ENCODE results near the gene RREB1. TPM values are rescaled to one million over a fixed set of nuclear protein-coding genes. Genes with fewer than 3 reads are reported as not detected.

The RREB1 gene
- total RNA-seq, 1 experiment from 2014 or later, result 51.1 TPM

DNA sequence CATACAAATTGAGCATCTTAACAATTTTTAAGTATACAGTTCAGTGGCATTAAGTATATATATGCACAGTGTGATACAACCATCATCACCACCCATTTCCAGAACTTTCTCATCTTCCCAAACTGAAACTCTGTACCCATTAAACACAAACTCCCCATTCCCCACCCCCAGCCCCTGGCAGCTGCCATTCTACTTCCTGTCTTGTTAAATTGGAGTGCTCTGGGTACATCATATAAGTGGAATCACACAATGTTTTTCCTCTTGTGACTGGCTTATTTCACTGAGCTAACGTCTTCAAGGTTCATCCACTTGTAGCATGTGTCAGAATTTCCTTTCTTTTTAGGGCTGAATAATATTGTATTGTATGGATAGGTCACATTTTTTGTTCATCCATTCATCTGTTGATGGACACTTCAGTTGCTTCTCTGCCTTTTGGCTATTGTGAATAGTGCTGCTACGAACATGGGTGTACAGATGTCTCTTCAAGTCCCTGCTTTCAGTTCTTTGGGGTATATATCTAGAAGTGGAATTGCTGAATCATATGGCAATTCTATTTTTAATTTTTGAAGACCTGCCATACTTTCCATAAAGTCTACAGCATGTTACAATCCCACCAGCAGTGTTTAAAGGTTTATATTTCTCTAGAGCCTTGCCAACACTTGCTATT is 19.6 kb upstream of the RREB1 start:
- DNase-seq, result no peak
- no peaks in the 10 kb centered on the region for H3K27me3 ChIP-seq (replicated peaks; ENCODE audit: control insufficient read depth, insufficient read depth, low read length)
- H3K4me3 ChIP-seq (ENCODE audit: low read depth, low read length), result no peak overlapping the region
- H3K36me3 Mint-ChIP-seq (ENCODE audit: insufficient read depth, unreplicated experiment), result no peaks in the 10 kb centered on the region
- BruUV-seq (replicated peaks), result no TSS peak
- no peaks in the 10 kb centered on the region for H3K9me3 ChIP-seq
- no peak overlapping the region for H3K4me3 Mint-ChIP-seq (ENCODE audit: unreplicated experiment)
- no peaks in the 10 kb centered on the region for H3K27me3 Mint-ChIP-seq (ENCODE audit: insufficient read depth, unreplicated experiment)
- H3K9me3 Mint-ChIP-seq (ENCODE audit: unreplicated experiment), result no peaks in the 10 kb centered on the region
- intact Hi-C loops (cut with micrococcal nuclease; ENCODE audit: unreplicated experiment), result no loop called here
- ChIA-PET CTCF (no interaction called here), POLR2A (no interaction called here)
- H3K4me1 Mint-ChIP-seq (ENCODE audit: low read depth, unreplicated experiment), result peaks cover 7% of the 10 kb centered on the region
- H3K4me1 ChIP-seq, result peaks cover 16% of the 10 kb centered on the region
- H3K36me3 ChIP-seq (ENCODE audit: control insufficient read depth, insufficient read depth, low read length), result no peaks in the 10 kb centered on the region
- no peak overlapping the region for H3K27ac Mint-ChIP-seq (ENCODE audit: unreplicated experiment)
- TF ChIP-seq, protein P1, sequence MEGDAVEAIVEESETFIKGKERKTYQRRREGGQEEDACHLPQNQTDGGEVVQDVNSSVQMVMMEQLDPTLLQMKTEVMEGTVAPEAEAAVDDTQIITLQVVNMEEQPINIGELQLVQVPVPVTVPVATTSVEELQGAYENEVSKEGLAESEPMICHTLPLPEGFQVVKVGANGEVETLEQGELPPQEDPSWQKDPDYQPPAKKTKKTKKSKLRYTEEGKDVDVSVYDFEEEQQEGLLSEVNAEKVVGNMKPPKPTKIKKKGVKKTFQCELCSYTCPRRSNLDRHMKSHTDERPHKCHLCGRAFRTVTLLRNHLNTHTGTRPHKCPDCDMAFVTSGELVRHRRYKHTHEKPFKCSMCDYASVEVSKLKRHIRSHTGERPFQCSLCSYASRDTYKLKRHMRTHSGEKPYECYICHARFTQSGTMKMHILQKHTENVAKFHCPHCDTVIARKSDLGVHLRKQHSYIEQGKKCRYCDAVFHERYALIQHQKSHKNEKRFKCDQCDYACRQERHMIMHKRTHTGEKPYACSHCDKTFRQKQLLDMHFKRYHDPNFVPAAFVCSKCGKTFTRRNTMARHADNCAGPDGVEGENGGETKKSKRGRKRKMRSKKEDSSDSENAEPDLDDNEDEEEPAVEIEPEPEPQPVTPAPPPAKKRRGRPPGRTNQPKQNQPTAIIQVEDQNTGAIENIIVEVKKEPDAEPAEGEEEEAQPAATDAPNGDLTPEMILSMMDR (IDR thresholded peaks at IDR 0.05; ENCODE audit: insufficient read depth in 1 of 2, low read depth in 1 of 2, low read length in 1 of 2, severe bottlenecking in 1 of 2, unreplicated experiment in 1 of 2), result no peak

DNA sequence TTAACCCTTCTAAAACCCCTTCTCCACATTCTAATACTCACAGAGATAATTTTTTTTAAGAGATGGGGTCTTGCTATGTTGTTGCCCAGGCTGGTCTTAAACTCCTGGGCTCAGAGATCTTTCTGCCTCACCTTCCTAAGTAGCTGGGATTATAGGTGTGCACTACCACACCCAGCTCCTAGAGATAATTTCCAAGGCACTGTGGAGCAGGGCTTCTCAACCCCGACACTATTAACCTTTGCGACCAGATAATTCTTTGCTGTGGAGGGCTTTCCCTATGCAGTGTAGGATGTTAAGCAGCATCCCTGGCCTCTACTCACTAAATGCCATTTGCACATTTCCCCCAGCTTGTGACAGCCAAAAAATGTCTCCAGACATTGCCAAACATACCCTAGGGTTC is 8.8 kb upstream of the RREB1 start:
- H3K4me1 Mint-ChIP-seq (ENCODE audit: low read depth, unreplicated experiment), result peaks cover 11% of the 10 kb centered on the region
- no peak for DNase-seq
- H3K4me1 ChIP-seq, result no peaks in the 10 kb centered on the region
- no peak overlapping the region for H3K4me3 Mint-ChIP-seq (ENCODE audit: unreplicated experiment)
- H3K27me3 ChIP-seq (replicated peaks; ENCODE audit: control insufficient read depth, insufficient read depth, low read length), result no peaks in the 10 kb centered on the region
- H3K36me3 Mint-ChIP-seq (ENCODE audit: insufficient read depth, unreplicated experiment), result no peaks in the 10 kb centered on the region
- no peaks in the 10 kb centered on the region for H3K36me3 ChIP-seq (ENCODE audit: control insufficient read depth, insufficient read depth, low read length)
- TF ChIP-seq, protein P1 (IDR thresholded peaks at IDR 0.05; ENCODE audit: insufficient read depth in 1 of 2, low read depth in 1 of 2, low read length in 1 of 2, severe bottlenecking in 1 of 2, unreplicated experiment in 1 of 2), result no peak
- BruUV-seq (replicated peaks), result no TSS peak
- H3K27ac Mint-ChIP-seq (ENCODE audit: unreplicated experiment), result peak overlapping the region; percentile 1
- H3K27me3 Mint-ChIP-seq (ENCODE audit: insufficient read depth, unreplicated experiment), result no peaks in the 10 kb centered on the region
- intact Hi-C loops (cut with micrococcal nuclease; ENCODE audit: unreplicated experiment), result no loop called here
- ChIA-PET POLR2A (no interaction called here), CTCF (no interaction called here)
- H3K4me3 ChIP-seq (ENCODE audit: low read depth, low read length), result no peak overlapping the region
- H3K9me3 ChIP-seq, result no peaks in the 10 kb centered on the region
- no peaks in the 10 kb centered on the region for H3K9me3 Mint-ChIP-seq (ENCODE audit: unreplicated experiment)

DNA sequence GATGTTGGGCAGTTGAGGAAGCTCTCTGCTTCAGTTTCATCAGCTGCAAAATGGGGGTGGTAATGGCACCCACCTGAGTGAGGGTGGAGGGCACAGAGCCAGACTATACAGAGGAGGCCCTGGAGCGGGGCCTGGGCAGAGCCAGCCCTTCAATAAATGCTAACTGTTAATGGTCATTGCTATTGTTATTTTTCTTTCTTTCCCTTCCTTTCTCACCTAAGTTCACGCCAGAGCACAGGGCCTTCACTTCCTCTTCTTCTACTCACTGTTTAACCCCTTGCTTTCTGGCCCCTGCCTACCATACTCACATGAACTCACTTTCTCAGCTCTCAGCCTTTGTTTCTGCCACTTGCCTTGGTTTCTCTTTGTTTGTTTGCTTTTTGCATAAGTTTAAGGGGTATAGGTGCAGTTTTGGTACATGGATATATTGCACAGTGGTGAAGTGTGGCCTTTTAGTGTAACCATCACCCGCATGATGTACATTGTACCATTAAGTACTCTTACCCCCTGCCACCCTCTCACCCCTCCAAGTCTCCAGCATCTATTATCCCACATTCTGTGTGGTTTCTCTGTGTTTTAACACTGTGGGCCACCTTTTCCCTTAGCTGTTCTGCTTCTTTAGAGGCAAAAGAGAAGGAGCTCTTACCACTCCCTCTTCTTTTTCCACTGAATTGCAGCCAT is 7.5 kb upstream of the RREB1 start:
- BruUV-seq (replicated peaks), result no TSS peak
- no peaks in the 10 kb centered on the region for H3K36me3 ChIP-seq (ENCODE audit: control insufficient read depth, insufficient read depth, low read length)
- Mint-ChIP-seq H3K4me3 (ENCODE audit: unreplicated experiment) (no peak overlapping the region), H3K27ac (ENCODE audit: unreplicated experiment) (peak overlapping the region; percentile 3), H3K36me3 (ENCODE audit: insufficient read depth, unreplicated experiment) (no peaks in the 10 kb centered on the region), H3K27me3 (ENCODE audit: insufficient read depth, unreplicated experiment) (no peaks in the 10 kb centered on the region), H3K9me3 (ENCODE audit: unreplicated experiment) (no peaks in the 10 kb centered on the region), H3K4me1 (ENCODE audit: low read depth, unreplicated experiment) (peaks cover 11% of the 10 kb centered on the region)
- TF ChIP-seq, protein P1 (IDR thresholded peaks at IDR 0.05; ENCODE audit: insufficient read depth in 1 of 2, low read depth in 1 of 2, low read length in 1 of 2, severe bottlenecking in 1 of 2, unreplicated experiment in 1 of 2), result no peak
- H3K9me3 ChIP-seq, result no peaks in the 10 kb centered on the region
- no peaks in the 10 kb centered on the region for H3K4me1 ChIP-seq
- no peak overlapping the region for H3K4me3 ChIP-seq (ENCODE audit: low read depth, low read length)
- DNase-seq, result no peak
- CTCF ChIA-PET, result no interaction called here
- POLR2A ChIA-PET, result no interaction called here
- no peaks in the 10 kb centered on the region for H3K27me3 ChIP-seq (replicated peaks; ENCODE audit: control insufficient read depth, insufficient read depth, low read length)
- intact Hi-C loops (cut with micrococcal nuclease; ENCODE audit: unreplicated experiment), result no loop called here

Data from Caco-2 (cell line).